HG02763 (cell line): ENCODE data around the gene PHIP.
"Not testable (repeated sequence)": the region's sequence is repeated elsewhere in the genome, so short reads cannot be mapped to it uniquely, and the experiment has no call there.

Source experiments
- ATAC-seq: cut with Tn5 transposase; IDR thresholded peaks from one replicate; pipeline ENCODE4 v1.9.1; 2021; ENCODE audit warnings: mild to moderate bottlenecking, moderate library complexity; ENCODE audit not compliant: unreplicated experiment

The PHIP gene

GRCh38 chr6:79078075-79078969, at the start of gene PHIP:
Gene PHIP (minus strand): TSS chr6:79078254. CDS start chr6:79078068, 186 bp downstream.
- ATAC-seq: peak; percentile 61

DNA sequence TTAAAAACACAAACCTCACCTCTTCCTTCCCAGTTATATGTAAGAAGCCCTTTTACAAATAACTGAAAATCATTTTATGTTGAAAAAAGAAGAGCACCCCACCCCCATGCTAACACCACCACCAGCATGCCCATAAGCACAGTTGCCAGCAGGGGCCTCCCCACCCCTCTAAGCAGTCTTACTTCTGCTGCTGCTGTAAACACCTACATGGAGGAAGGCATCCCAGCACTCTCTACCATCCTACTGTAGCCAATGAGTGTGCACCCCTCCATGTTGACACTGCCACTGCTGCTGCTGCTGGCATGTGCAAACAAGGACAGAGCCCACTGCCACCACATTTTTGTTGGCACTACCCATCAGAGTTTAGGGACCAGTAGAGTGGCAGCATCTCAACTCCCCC, 49.6 kb upstream of the PHIP start:
- no peak for ATAC-seq

DNA sequence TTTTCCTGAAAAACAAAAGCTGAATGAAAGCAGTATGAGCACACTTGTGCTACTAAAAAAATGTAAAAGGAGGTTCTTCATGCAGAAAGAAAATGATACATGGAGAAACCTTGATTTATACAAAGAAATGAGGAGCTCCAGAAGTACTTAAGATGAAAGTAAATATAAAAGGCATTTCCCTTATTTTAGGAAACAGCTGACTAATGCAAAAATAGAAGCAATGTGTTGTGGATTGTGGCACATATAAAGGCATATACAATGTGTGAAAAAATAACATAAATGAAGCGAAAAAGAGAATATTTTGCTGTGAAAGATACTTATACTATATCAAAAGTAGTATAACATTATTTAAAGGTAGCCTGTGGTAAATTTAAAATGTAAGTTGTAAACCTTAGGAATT, 41.2 kb upstream of the PHIP start:
- ATAC-seq: no peak

GRCh38 chr6:79117752-79118151, 39.7 kb upstream of the PHIP start:
- ATAC-seq: no peak

GRCh38 chr6:79115553-79116182, 37.6 kb upstream of the PHIP start:
- ATAC-seq: no peak

- no peak for ATAC-seq
Measured at GRCh38 chr6:79111549-79111948, 33.5 kb upstream of the PHIP start.

GRCh38 chr6:79101164-79101563, 23.1 kb upstream of the PHIP start:
- ATAC-seq: no peak

DNA sequence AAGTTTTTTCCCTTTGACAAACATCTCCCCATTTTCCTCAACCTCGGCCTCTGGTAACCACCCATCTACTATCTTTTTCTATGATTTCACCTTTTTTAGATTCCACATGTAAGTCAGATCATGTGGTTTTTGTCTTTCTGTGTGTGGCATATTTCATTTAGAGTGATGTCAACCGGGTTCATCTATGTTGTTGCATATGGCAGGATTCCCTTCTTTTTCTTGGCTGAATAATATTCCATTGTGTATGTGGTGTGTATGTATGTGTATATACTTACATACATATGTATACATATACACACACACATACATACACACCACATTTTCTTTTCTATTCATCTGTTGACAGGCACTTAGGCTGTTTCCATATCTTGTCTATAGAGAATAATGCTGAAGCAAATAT, 22.2 kb upstream of the PHIP start:
- ATAC-seq: no peak

- no peak for ATAC-seq
Measured at GRCh38 chr6:79094938-79095337, 16.9 kb upstream of the PHIP start.

DNA sequence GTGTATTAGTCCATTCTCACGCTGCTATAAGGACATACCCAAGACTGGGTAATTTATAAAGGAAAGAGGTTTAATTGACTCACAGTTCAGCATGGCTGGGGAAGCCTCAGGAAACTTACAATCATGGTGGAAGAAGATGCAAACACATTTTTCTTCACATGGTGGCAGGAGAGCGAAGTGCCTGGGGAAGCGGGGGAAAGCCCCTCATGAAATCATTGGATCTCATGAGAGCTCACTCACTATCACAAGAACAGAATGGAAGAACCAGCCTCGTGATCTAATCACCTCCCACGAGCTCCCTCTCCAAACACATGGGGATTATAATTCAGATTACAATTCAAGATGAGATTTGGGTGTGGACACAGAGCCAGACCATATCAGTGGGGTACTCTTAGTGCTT, 13.7 kb upstream of the PHIP start:
- not testable (repeated sequence) for ATAC-seq

- no peak for ATAC-seq
Measured at GRCh38 chr6:79089552-79090404, 11.7 kb upstream of the PHIP start.

- no peak for ATAC-seq
Measured at GRCh38 chr6:79084693-79085092, 6.6 kb upstream of the PHIP start.

GRCh38 chr6:79082304-79082703, 4.2 kb upstream of the PHIP start:
- no peak for ATAC-seq

GRCh38 chr6:79081663-79082062, 3.6 kb upstream of the PHIP start:
- no peak for ATAC-seq

DNA sequence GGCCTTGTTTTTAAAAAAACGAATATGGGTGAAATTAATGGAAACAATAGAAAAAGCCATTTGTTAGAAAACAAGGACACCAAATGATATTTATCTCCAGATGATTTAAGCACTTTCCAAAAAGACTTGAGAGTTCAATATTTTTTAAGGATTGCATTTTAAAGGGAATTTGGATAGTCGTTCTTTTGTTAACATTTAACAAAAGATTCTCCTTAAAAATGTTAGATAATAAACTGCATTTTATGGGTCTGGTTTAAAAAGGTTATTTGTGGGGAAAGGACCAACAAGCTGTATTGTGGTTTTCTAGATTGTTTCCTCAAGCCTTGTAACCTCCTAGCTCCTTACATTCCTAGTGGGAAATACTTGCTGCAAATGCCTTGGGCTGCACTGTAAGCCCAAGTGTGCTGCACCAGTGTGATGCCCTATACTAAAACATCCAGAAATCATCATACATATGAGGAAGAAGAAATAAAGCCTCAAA, 1.5 kb upstream of the PHIP start:
- no peak for ATAC-seq

GRCh38 chr6:79077715-79078074, 359 bp downstream of the PHIP start:
- peak; percentile 23 for ATAC-seq

DNA sequence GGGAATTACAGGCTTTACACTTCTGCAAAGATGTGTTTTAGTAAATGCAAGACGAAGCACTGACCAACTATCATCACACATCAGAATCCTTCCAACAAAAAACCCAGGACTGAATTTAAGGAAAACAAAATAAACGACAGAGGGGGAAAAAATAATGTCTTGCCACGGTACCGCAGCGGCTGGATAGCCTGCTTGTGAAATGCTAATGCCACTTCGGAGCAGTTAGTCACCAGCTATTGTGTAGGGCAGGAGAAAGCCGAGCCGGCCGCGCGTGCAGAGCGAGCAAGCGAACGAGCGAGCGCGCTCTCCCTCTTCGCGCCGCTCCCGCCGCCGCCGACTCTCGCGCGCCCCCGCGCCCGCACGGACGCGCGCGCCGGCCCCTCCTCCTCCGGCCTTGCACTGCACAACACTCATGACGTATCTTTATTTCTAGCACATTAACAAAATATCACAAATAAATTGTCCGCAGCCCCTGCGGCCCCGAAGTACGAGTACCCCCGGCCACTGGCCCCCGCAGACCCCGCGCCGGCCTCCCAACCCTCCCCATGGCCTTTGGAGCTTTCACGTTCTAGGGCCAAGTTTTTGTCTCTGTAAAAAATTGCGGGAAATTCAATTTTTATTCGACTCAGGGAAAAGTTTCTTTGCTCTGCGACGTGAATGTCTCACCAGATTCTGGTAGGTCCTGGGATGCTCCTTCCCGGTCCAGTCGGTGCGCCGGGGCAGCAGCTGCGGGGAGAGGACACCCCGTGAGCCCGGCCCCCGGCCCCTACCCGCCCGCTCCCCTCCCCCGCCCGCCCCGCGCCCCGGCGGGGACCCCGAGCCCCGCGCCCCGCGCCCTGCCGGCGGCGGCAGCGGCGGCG, 1.0 kb downstream of the PHIP start:
- ATAC-seq: peak; percentile 53

- no peak for ATAC-seq
Measured at GRCh38 chr6:79076160-79076559, 1.9 kb downstream of the PHIP start.

- no peak for ATAC-seq
Measured at GRCh38 chr6:79073888-79074287, 4.2 kb downstream of the PHIP start.

- no peak for ATAC-seq
Measured at GRCh38 chr6:79072640-79073181, 5.3 kb downstream of the PHIP start.
